HepG2 (cell line): Measurements from ENCODE around the gene MCM3AP. TPM values are rescaled to one million over a fixed set of nuclear protein-coding genes. Genes with fewer than 3 reads are reported as not detected.

Source experiments
- HNRNPL ChIP-seq: fragments of 200-400 bp; formaldehyde crosslinking; IDR thresholded peaks from 2 replicates; pipeline ENCODE4 v1.6.1; 2017; ENCODE audit warnings: mild to moderate bottlenecking, low read depth, low read length
- MIER2 ChIP-seq: IDR thresholded peaks from 2 replicates; pipeline ENCODE4 v1.6.1; 2016; ENCODE audit warnings: missing biosample characterization, missing genetic modification reagents
- PBX3 ChIP-seq: sonication (generic); formaldehyde crosslinking; IDR thresholded peaks from 2 replicates; pipeline ENCODE4 v1.8.1; 2023; ENCODE audit warnings: missing genetic modification reagents, inconsistent platforms, borderline replicate concordance
- PHF8 ChIP-seq: sonication (generic); formaldehyde crosslinking; IDR thresholded peaks from 2 replicates; pipeline ENCODE4 v1.5.0; 2020; ENCODE audit warnings: missing genetic modification reagents
- SRSF4 ChIP-seq: fragments of 200-400 bp; formaldehyde crosslinking; IDR thresholded peaks from one replicate; pipeline ENCODE4 v1.6.1; 2018; ENCODE audit warnings: mild to moderate bottlenecking, low read depth, low read length, moderate library complexity; ENCODE audit not compliant: poor library complexity, severe bottlenecking
- ZNF34 ChIP-seq: sonication (generic); formaldehyde crosslinking; IDR thresholded peaks from 2 replicates; pipeline ENCODE4 v1.4.0; 2020; ENCODE audit warnings: mild to moderate bottlenecking, missing genetic modification reagents, borderline replicate concordance
- ZNF549 ChIP-seq: sonication (generic); formaldehyde crosslinking; IDR thresholded peaks from 2 replicates; pipeline ENCODE4 v1.5.0; 2020; ENCODE audit warnings: missing genetic modification reagents
- ZNF75D ChIP-seq: sonication (generic); formaldehyde crosslinking; IDR thresholded peaks from 2 replicates; pipeline ENCODE4 v1.8.1; 2023; ENCODE audit warnings: missing genetic modification reagents, mild to moderate bottlenecking, borderline replicate concordance
- ZNF775 ChIP-seq: sonication (generic); formaldehyde crosslinking; IDR thresholded peaks from 2 replicates; pipeline ENCODE4 v1.4.0; 2020; ENCODE audit warnings: missing genetic modification reagents, mild to moderate bottlenecking, moderate library complexity, borderline replicate concordance
- ZNF883 ChIP-seq: sonication (generic); formaldehyde crosslinking; IDR thresholded peaks from 2 replicates; pipeline ENCODE4 v1.5.1; 2020; ENCODE audit warnings: mild to moderate bottlenecking, missing genetic modification reagents; ENCODE audit errors: not compliant biosample characterization
- polyA plus RNA-seq, 8 experiments: library from polyadenylated mRNA; depleted of rRNA in 3 of 8; stranded (reverse) in 7 of 8; unstranded in 1 of 8; fragments of >200 nt; fragmentation: Illumina TruSeq in 4 of 8; extraction: Trizol in 4 of 8; gene quantifications; 2 replicates each; pipeline versions ENCODE4 v1.2.1 to v1.2.3, GENCODE V29; 2011 to 2016; ENCODE audit warnings: low read depth in 4 of 8, missing spikeins in 1 of 8, mixed read lengths in 1 of 8; ENCODE audit not compliant: insufficient read depth in 1 of 8
- total RNA-seq, 5 experiments: library from RNA; depleted of rRNA; stranded (reverse); fragments of >200 nt; fragmentation: Illumina TruSeq; extraction: Trizol; gene quantifications; 2 replicates each; pipeline ENCODE4 v1.2.3, GENCODE V29; 2016; ENCODE audit warnings: low read depth in 1 of 5
- TF ChIP-seq, protein P1 (sequence below), 2 experiments: fragments of 450-650 bp in 1 of 2; sonication (generic) in 1 of 2; formaldehyde crosslinking in 1 of 2; IDR thresholded peaks; 2 replicates each; pipeline versions ENCODE4 v1.6.1 to v1.8.0; 2016 to 2022; ENCODE audit warnings: antibody characterized with exemption in 1 of 2, mild to moderate bottlenecking in 1 of 2, missing genetic modification reagents in 1 of 2
- TF ChIP-seq, protein P2 (sequence below): IDR thresholded peaks from 2 replicates; pipeline ENCODE4 v1.6.1; 2016; ENCODE audit warnings: missing genetic modification reagents, missing compliant biosample characterization

MCM3AP gene
- total and polyA plus RNA-seq, 2 of the 13 experiments (the other 11 are each of a cell fraction or from before 2014, with no cell fraction given): 27.0 to 54.7 TPM

GRCh38 chr21:46324390-46325072, 39.1 kb upstream of the MCM3AP start (continued):
- TF ChIP-seq, protein P1, sequence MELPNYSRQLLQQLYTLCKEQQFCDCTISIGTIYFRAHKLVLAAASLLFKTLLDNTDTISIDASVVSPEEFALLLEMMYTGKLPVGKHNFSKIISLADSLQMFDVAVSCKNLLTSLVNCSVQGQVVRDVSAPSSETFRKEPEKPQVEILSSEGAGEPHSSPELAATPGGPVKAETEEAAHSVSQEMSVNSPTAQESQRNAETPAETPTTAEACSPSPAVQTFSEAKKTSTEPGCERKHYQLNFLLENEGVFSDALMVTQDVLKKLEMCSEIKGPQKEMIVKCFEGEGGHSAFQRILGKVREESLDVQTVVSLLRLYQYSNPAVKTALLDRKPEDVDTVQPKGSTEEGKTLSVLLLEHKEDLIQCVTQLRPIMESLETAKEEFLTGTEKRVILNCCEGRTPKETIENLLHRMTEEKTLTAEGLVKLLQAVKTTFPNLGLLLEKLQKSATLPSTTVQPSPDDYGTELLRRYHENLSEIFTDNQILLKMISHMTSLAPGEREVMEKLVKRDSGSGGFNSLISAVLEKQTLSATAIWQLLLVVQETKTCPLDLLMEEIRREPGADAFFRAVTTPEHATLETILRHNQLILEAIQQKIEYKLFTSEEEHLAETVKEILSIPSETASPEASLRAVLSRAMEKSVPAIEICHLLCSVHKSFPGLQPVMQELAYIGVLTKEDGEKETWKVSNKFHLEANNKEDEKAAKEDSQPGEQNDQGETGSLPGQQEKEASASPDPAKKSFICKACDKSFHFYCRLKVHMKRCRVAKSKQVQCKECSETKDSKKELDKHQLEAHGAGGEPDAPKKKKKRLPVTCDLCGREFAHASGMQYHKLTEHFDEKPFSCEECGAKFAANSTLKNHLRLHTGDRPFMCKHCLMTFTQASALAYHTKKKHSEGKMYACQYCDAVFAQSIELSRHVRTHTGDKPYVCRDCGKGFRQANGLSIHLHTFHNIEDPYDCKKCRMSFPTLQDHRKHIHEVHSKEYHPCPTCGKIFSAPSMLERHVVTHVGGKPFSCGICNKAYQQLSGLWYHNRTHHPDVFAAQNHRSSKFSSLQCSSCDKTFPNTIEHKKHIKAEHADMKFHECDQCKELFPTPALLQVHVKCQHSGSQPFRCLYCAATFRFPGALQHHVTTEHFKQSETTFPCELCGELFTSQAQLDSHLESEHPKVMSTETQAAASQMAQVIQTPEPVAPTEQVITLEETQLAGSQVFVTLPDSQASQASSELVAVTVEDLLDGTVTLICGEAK (IDR thresholded peaks at IDR 0.05): no peak
- TF ChIP-seq, protein P1 (CRISPR knock-in tag; IDR thresholded peaks at IDR 0.05): no peak; the same call in 1 of the 2 replicates
- TF ChIP-seq PBX3 (CRISPR knock-in tag): 0 out of 2 replicates have a peak, but pooled peaks have one; percentile 42
- TF ChIP-seq ZNF34 (CRISPR knock-in tag): no peak
- TF ChIP-seq ZNF75D (CRISPR knock-in tag): no peak
- TF ChIP-seq, protein P2, sequence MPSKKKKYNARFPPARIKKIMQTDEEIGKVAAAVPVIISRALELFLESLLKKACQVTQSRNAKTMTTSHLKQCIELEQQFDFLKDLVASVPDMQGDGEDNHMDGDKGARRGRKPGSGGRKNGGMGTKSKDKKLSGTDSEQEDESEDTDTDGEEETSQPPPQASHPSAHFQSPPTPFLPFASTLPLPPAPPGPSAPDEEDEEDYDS (CRISPR knock-in tag): no peak
- peak; percentile 72 for TF ChIP-seq PHF8 (CRISPR knock-in tag)
- TF ChIP-seq MIER2 (CRISPR knock-in tag): no peak
- no peak for TF ChIP-seq HNRNPL
- TF ChIP-seq SRSF4: no peak
- TF ChIP-seq ZNF775: no peak
- TF ChIP-seq ZNF549: no peak
- TF ChIP-seq ZNF883 (CRISPR knock-in tag): no peak
